Progenitor cell of endocrine pancreas (in vitro differentiated cells): Measurements from ENCODE around the gene GAB2. TPM values are rescaled to one million over a fixed set of nuclear protein-coding genes. Genes with fewer than 3 reads are reported as not detected.
"Not testable (repeated sequence)": the region's sequence is repeated elsewhere in the genome, so short reads cannot be mapped to it uniquely, and the experiment has no call there.

Experiments used
- DNase-seq: peaks from one replicate; pipeline ENCODE4 v3.0.0; 2021; ENCODE audit warnings: low spot score; ENCODE audit not compliant: unreplicated experiment
- H3K27ac Mint-ChIP-seq: 2 replicates; pipeline ENCODE4 v1.8.0; 2021; ENCODE audit warnings: mild to moderate bottlenecking, moderate library complexity, mixed read lengths
- H3K27me3 Mint-ChIP-seq: 2 replicates; pipeline ENCODE4 v1.8.0; 2021; ENCODE audit warnings: mixed read lengths
- H3K36me3 Mint-ChIP-seq: 2 replicates; pipeline ENCODE4 v1.8.0; 2022; ENCODE audit warnings: mixed read lengths; ENCODE audit not compliant: insufficient read depth
- H3K4me1 Mint-ChIP-seq: 2 replicates; pipeline ENCODE4 v1.8.0; 2021; ENCODE audit warnings: low read depth, mixed read lengths
- H3K4me3 Mint-ChIP-seq: 2 replicates; pipeline ENCODE4 v1.8.0; 2021; ENCODE audit warnings: low read depth, mild to moderate bottlenecking, moderate library complexity, mixed read lengths
- H3K9me3 Mint-ChIP-seq: 2 replicates; pipeline ENCODE4 v1.8.0; 2021; ENCODE audit warnings: low read depth, mixed read lengths
- total RNA-seq: library from RNA; stranded (reverse); gene quantifications from 2 replicates; pipeline ENCODE4 v1.2.1, GENCODE V29; 2021
- TF ChIP-seq, protein P1 (sequence below): fragments of 200-600 bp; sonication (generic); IDR thresholded peaks from one replicate; pipeline ENCODE4 v1.5.0; 2021; ENCODE audit warnings: antibody characterized with exemption, mild to moderate bottlenecking; ENCODE audit not compliant: unreplicated experiment

The GAB2 gene
- total RNA-seq, 1 donor from 2014 or later: 37.6 TPM

DNA sequence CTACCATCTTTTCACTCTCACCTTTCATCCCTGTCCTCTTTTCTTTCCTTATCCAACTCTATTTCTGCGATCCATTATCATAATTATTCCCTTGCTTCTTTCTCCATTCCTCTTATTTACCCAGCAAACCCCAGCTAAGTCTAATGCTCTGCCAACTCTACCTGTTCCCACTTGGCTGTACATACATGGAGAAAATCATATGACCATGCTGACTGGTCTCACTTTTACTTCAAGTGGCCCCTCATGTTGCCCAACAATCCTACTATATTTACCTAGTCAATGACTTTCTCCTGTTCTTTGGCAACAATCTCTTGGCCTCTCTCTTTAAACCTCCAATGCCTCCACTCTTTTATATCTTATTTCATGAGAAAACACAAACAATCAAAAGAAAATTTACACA, 134.8 kb downstream of the GAB2 start:
- no peak for DNase-seq
- no peak overlapping the region for H3K27ac Mint-ChIP-seq
- peaks cover 2% of the 10 kb centered on the region for H3K36me3 Mint-ChIP-seq
- TF ChIP-seq, protein P1, sequence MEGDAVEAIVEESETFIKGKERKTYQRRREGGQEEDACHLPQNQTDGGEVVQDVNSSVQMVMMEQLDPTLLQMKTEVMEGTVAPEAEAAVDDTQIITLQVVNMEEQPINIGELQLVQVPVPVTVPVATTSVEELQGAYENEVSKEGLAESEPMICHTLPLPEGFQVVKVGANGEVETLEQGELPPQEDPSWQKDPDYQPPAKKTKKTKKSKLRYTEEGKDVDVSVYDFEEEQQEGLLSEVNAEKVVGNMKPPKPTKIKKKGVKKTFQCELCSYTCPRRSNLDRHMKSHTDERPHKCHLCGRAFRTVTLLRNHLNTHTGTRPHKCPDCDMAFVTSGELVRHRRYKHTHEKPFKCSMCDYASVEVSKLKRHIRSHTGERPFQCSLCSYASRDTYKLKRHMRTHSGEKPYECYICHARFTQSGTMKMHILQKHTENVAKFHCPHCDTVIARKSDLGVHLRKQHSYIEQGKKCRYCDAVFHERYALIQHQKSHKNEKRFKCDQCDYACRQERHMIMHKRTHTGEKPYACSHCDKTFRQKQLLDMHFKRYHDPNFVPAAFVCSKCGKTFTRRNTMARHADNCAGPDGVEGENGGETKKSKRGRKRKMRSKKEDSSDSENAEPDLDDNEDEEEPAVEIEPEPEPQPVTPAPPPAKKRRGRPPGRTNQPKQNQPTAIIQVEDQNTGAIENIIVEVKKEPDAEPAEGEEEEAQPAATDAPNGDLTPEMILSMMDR: no peak
- peaks cover 13% of the 10 kb centered on the region for H3K4me1 Mint-ChIP-seq
- no peaks in the 10 kb centered on the region for H3K27me3 Mint-ChIP-seq
- no peak overlapping the region for H3K4me3 Mint-ChIP-seq
- no peaks in the 10 kb centered on the region for H3K9me3 Mint-ChIP-seq

DNA sequence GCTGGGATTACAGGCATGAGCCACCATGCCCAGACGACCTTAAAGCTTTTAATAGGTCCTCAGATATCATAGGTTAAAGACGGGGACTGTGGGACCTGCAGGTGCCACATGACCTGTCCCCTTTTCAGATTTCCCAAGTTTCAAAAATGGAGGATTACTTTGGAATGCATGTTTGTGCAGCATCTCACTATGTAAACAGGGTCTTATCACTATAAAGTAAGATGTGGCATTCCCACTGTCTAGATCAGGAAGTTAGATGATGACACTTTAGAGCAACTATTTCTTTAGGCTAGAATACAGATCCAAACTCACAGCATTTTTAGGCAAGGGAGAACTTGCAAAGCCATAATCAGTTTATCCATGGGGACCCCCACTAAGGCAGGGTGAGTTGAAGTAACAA, 136.1 kb downstream of the GAB2 start:
- no peaks in the 10 kb centered on the region for H3K9me3 Mint-ChIP-seq
- H3K27me3 Mint-ChIP-seq: no peaks in the 10 kb centered on the region
- peaks cover 19% of the 10 kb centered on the region for H3K4me1 Mint-ChIP-seq
- H3K4me3 Mint-ChIP-seq: no peak overlapping the region
- no peak for DNase-seq
- TF ChIP-seq, protein P1: no peak
- H3K36me3 Mint-ChIP-seq: peaks cover 2% of the 10 kb centered on the region
- H3K27ac Mint-ChIP-seq: no peak overlapping the region

DNA sequence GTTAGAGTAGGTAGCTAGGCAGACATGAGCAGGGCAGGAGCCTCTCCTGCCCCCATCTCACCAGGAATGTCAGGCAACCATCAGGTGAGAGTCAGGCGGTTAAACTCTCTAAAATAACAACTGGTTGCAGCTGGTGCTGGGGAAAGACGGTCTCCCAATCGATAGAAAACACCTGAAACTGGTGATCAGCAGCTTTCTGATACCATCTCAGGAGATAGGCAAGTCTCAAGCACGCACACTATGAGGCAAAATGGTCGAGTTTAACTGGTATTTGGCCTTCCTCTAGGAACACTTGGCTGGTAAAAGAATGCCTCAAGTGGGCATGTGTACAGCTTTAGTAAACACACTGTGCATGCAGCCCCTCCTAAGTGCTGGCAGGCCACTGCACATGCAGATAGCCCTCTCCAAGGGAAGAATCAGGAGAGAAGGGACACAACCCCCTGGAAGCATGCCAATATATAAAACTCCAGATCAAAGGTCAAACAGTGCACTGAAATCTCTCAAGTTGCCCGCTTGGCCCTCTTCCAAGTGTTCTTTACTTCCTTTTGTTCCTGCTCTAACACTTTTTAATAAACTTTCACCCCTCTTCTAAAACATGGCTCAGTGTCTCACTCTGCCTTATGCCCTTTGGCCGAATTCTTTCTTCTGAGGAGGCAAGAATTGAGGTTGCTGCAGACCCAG, 140.2 kb downstream of the GAB2 start:
- Mint-ChIP-seq H3K27me3 (no peaks in the 10 kb centered on the region), H3K4me3 (no peak overlapping the region), H3K36me3 (peaks cover 22% of the 10 kb centered on the region), H3K27ac (peak overlapping the region; percentile 73), H3K4me1 (peaks cover 13% of the 10 kb centered on the region), H3K9me3 (peaks cover 18% of the 10 kb centered on the region)
- TF ChIP-seq, protein P1: no peak
- DNase-seq: no peak

DNA sequence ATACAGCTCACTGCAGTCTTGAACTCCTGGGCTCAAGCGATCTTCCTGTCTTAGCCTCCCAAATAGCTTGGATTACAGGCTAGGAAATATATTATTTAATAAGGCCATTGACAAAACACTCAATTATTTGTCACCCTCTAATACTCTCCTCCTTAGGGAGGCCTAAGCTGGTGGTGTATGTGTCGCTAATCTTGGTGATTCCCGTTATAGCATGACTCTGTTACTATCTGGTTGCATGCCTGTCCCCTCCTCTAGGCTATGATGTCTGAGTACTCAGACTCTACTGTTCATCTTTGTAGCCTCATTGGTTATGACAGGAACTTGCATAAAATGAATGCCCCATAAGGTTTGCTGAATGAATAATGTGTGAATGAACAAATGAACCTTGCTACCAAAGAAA, 141.3 kb downstream of the GAB2 start:
- DNase-seq: no peak
- Mint-ChIP-seq H3K4me1 (peaks cover 13% of the 10 kb centered on the region), H3K9me3 (peaks cover 25% of the 10 kb centered on the region), H3K27me3 (no peaks in the 10 kb centered on the region), H3K36me3 (peaks cover 33% of the 10 kb centered on the region), H3K27ac (no peak overlapping the region), H3K4me3 (no peak overlapping the region)
- TF ChIP-seq, protein P1: no peak

DNA sequence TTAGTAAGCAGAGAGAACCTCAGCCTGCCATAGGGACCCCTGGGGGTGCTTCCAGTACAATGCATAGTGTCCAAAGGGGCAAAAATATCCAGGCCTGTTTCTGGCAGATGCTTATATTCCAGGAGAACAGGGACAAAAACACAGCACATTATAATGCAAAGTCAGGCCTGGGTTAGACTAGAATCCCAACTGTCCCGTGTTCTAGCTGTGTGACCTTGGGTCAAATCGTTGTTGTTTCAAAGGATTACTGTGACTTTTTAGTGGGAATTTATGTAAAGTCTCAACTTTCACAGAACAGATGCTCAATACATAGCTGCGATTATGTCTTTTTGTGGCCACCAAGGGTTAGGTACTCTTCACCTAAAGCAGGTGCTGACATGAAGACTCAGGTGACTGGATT, 142.9 kb downstream of the GAB2 start:
- Mint-ChIP-seq H3K9me3 (peaks cover 25% of the 10 kb centered on the region), H3K4me3 (no peak overlapping the region), H3K36me3 (peaks cover 37% of the 10 kb centered on the region), H3K4me1 (peaks cover 6% of the 10 kb centered on the region), H3K27ac (no peak overlapping the region), H3K27me3 (no peaks in the 10 kb centered on the region)
- TF ChIP-seq, protein P1: no peak
- DNase-seq: no peak

DNA sequence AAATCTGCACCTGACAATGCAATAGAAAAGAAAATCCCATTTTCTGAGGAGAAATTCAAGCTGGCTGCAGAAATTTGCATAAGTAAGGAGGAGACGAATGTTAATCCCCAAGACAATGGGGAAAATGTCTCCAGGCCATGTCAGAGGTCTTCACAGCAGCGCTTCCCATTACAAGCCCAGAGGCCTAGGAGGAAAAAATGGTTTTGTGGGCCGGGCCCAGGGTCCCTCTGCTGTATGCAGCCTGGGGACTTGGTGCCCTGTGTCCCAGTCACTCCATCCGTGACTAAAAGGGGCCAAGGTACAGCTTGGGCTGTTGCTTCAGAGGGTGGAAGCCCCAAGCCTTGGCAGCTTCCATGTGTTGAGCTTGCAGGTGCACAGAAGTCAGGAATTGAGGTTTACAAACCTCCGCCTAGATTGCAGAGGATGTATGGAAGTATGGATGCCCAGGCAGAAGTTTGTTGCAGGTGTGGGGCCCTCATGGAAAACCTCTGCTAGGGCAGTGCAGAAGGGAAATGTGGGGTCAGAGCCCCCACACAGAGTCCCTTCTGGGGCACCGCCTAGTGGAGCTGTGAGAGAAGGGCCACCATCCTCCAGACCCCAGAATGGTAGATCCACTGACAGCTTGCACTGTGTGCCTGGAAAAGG, 144.9 kb downstream of the GAB2 start:
- Mint-ChIP-seq H3K36me3 (peaks cover 39% of the 10 kb centered on the region), H3K9me3 (peaks cover 25% of the 10 kb centered on the region)
- H3K4me1 Mint-ChIP-seq, H3K27ac Mint-ChIP-seq, DNase-seq, H3K4me3 Mint-ChIP-seq, H3K27me3 Mint-ChIP-seq: not testable (repeated sequence)

DNA sequence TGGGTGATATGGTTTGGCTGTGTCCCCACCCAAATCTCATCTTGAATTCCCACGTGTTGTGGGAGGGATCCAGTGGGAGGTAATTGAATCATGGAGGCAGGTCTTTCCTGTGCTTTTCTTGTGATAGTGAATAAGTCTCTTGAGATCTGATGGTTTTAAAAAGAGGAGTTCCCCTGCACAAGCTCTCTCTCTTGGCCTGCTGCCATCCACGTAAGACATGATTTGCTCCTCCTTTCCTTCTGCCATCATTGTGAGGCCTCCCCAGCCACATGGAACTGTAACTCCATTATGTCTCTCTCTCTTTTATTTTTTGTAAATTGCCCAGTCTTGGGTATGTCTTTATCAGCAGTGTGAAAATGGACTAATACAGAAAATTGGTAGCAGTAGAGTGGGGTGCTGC, 145.8 kb downstream of the GAB2 start:
- H3K27me3 Mint-ChIP-seq, H3K4me1 Mint-ChIP-seq, DNase-seq, H3K4me3 Mint-ChIP-seq: not testable (repeated sequence)
- H3K36me3 Mint-ChIP-seq: peaks cover 39% of the 10 kb centered on the region
- peak overlapping the region; percentile 1 for H3K27ac Mint-ChIP-seq
- peaks cover 25% of the 10 kb centered on the region for H3K9me3 Mint-ChIP-seq
